Fibroblast of lung (primary cell): ENCODE measurements around the gene BLCAP. TPM values are rescaled to one million over a fixed set of nuclear protein-coding genes. Genes with fewer than 3 reads are reported as not detected.

Experiments used
- DNase-seq, 2 donors: peaks; one replicate each; pipeline versions ENCODE4 v3.0.0 to v3.0.0-alpha.2; 2010; ENCODE audit warnings: low read depth in 2 of 2
- H2AFZ ChIP-seq: 2 replicates; pipeline ENCODE4 v1.5.1; 2012; ENCODE audit warnings: low read length, control low read depth, inconsistent platforms
- H3K27ac ChIP-seq: 2 replicates; pipeline ENCODE4 v1.5.1; 2011; ENCODE audit warnings: low read length, control low read depth; ENCODE audit not compliant: insufficient read depth
- H3K27me3 ChIP-seq: 2 replicates; pipeline ENCODE4 v1.5.1; 2011; ENCODE audit warnings: mild to moderate bottlenecking, low read length; ENCODE audit not compliant: control insufficient read depth, insufficient read depth
- H3K36me3 ChIP-seq: 2 replicates; pipeline ENCODE4 v1.5.1; 2011; ENCODE audit warnings: low read length; ENCODE audit not compliant: control insufficient read depth, insufficient read depth
- H3K4me1 ChIP-seq: 2 replicates; pipeline ENCODE4 v1.5.1; 2011; ENCODE audit warnings: low read length; ENCODE audit not compliant: control insufficient read depth, insufficient read depth; ENCODE audit errors: extremely low read depth
- H3K4me2 ChIP-seq: 2 replicates; pipeline ENCODE4 v1.5.1; 2011; ENCODE audit warnings: low read length, control low read depth; ENCODE audit not compliant: insufficient read depth; ENCODE audit errors: extremely low read depth
- H3K4me3 ChIP-seq, 4 experiments: fragments of 200-600 bp in 1 of 4; sonication (generic) in 1 of 4; replicated peaks in 1 of 4; 2 replicates each; pipeline ENCODE4 v1.5.1; 2011 to 2016; ENCODE audit warnings: low read length in 4 of 4, low read depth in 3 of 4, mild to moderate bottlenecking in 3 of 4, control low read depth in 2 of 4, inconsistent platforms in 1 of 4, mixed read lengths in 1 of 4; ENCODE audit not compliant: insufficient read depth in 1 of 4; ENCODE audit errors: control extremely low read depth in 1 of 4
- H3K79me2 ChIP-seq: 2 replicates; pipeline ENCODE4 v1.5.1; 2012; ENCODE audit warnings: mild to moderate bottlenecking, low read length, inconsistent platforms; ENCODE audit not compliant: control insufficient read depth, insufficient read depth
- H3K9ac ChIP-seq: 2 replicates; pipeline ENCODE4 v1.5.1; 2011; ENCODE audit warnings: mild to moderate bottlenecking, low read length, control low read depth; ENCODE audit not compliant: insufficient read depth
- H3K9me3 ChIP-seq: 2 replicates; pipeline ENCODE4 v1.5.1; 2012; ENCODE audit warnings: low read depth, low read length; ENCODE audit not compliant: control insufficient read depth, insufficient read depth
- H4K20me1 ChIP-seq: 2 replicates; pipeline ENCODE4 v1.5.1; 2011; ENCODE audit warnings: low read length; ENCODE audit not compliant: control insufficient read depth, insufficient read depth; ENCODE audit errors: extremely low read depth
- CTCF ChIP-seq, 2 donors: IDR thresholded peaks in 1 of 2; conservative IDR thresholded peaks in 1 of 2; 1 replicate in 1 of 2; 2 replicates in 1 of 2; pipeline ENCODE4 v1.5.1; 2011 to 2012; ENCODE audit warnings: low read length in 2 of 2, control low read depth in 1 of 2, inconsistent platforms in 1 of 2, low read depth in 1 of 2, mild to moderate bottlenecking in 1 of 2
- EZH2 ChIP-seq: IDR thresholded peaks from 2 replicates; pipeline ENCODE4 v1.5.1; 2012; ENCODE audit warnings: low read length, control low read depth, mild to moderate bottlenecking; ENCODE audit errors: missing control alignments
- polyA plus RNA-seq, 2 donors: library from polyadenylated mRNA; depleted of rRNA in 1 of 2; stranded (reverse) in 1 of 2; unstranded in 1 of 2; fragments of >200 nt; gene quantifications; 2 replicates each; pipeline ENCODE4 v1.2.1, GENCODE V29; 2011 to 2012; ENCODE audit warnings: missing spikeins in 1 of 2
- total RNA-seq: library from RNA; depleted of rRNA; stranded (reverse); fragments of >200 nt; gene quantifications from 2 replicates; pipeline ENCODE4 v1.2.1, GENCODE V29; 2014

The BLCAP gene
- total and polyA plus RNA-seq, 2 donors (not counting 1 experiment from before 2014, with no cell fraction given), result 31.0 to 83.1 TPM

GRCh38 chr20:37521061-37521771, 6.5 kb downstream of the BLCAP start, which contains the start of gene NNAT:
Gene NNAT (plus strand): TSS chr20:37521250. CDS start chr20:37521332, 82 bp downstream.
- no peak within 1 kb of the TSS for H3K9ac ChIP-seq
- no peak within 1 kb of the TSS for H2AFZ ChIP-seq
- peaks cover 8% of the 10 kb centered on the region for H3K36me3 ChIP-seq
- TF ChIP-seq CTCF (conservative IDR thresholded peaks at IDR 0.05 in 1 of 2, IDR thresholded peaks at IDR 0.05 in 1 of 2; ENCODE audit: low read depth in 1 of 2, low read length in 2 of 2), result no peak
- no peak for TF ChIP-seq EZH2
- H3K27ac ChIP-seq, result no peak within 1 kb of the TSS
- H3K79me2 ChIP-seq, result peaks cover 62% of the 10 kb centered on the region
- H3K9me3 ChIP-seq, result no peaks in the 10 kb centered on the region
- no peaks in the 10 kb centered on the region for H3K27me3 ChIP-seq
- peak within 1 kb of the TSS; percentile 44 for H3K4me2 ChIP-seq
- H3K4me1 ChIP-seq, result peaks cover 17% of the 10 kb centered on the region
- peak within 1 kb of the TSS in 3 of 4 experiments; percentile 21 to 55 (median 47) for H3K4me3 ChIP-seq
- no peak for DNase-seq
- H4K20me1 ChIP-seq, result peaks cover 2% of the 10 kb centered on the region

DNA sequence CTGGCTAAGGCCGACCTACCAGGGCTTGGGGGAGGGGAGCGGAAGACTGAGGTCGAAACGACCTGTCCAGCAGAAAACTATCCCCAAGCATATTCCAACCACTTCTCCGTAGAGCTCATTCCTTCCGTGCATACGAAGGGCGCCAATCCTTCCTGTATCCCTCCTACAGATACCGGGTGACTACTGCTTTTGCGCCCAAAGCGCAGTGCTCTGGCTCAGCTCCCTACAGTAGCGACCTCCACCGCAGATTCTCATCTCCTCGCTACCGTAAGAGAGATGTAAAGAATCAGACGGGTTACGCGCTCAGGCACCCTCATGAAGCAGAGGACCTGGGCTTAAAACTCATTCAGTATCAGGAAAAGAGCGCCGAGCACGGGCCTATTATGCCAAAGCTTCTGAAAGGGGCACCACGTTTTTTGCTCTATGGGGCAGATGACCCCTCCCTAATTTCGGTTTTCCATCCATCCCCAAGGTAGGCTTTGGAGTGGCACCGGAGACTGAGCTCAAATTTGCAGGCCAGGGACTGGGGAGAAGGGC, 7.2 kb downstream of the BLCAP start:
- no peak overlapping the region for H3K4me2 ChIP-seq
- H4K20me1 ChIP-seq, result no peaks in the 10 kb centered on the region

More for the DNA sequence above, 7.2 kb downstream of the BLCAP start:
- no peak for DNase-seq
- peaks cover 14% of the 10 kb centered on the region for H3K4me1 ChIP-seq
- H3K36me3 ChIP-seq, result peaks cover 8% of the 10 kb centered on the region
- H3K4me3 ChIP-seq, result peak overlapping the region in 1 of 4 experiments; percentile 55
- H3K9me3 ChIP-seq, result no peaks in the 10 kb centered on the region
- H3K27me3 ChIP-seq, result no peaks in the 10 kb centered on the region
- H3K9ac ChIP-seq, result no peak overlapping the region
- H3K79me2 ChIP-seq, result peaks cover 54% of the 10 kb centered on the region
- no peak overlapping the region for H2AFZ ChIP-seq
- no peak overlapping the region for H3K27ac ChIP-seq
- TF ChIP-seq CTCF (conservative IDR thresholded peaks at IDR 0.05 in 1 of 2, IDR thresholded peaks at IDR 0.05 in 1 of 2; ENCODE audit: low read depth in 1 of 2, low read length in 2 of 2) (no peak), EZH2 (no peak)
